Measurements from ENCODE around the gene PDE1C.

PDE1C gene

DNA sequence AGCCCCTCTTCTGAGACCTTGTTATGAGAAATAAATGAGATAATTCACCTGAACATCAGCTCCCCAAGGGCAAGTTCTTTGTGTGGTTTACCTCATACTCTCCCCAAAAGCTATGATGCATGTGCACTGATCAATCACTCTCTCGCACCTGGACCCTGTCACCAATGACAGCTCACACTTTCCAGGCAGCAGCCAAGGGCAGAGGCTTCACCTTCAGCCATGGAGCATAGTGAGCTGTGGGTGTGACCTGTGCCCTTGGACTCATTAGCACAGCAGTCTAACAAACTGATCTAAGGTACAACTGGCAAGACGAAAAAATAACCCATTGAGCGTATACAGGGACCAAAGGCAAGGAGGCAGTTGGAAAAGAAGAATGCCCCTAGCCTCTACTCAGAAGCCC, 17.0 kb downstream of the PDE1C start:
- no peak for TF ChIP-seq CTCF (conservative IDR thresholded peaks at IDR 0.05)
- H3K27ac ChIP-seq = no peak overlapping the region

DNA sequence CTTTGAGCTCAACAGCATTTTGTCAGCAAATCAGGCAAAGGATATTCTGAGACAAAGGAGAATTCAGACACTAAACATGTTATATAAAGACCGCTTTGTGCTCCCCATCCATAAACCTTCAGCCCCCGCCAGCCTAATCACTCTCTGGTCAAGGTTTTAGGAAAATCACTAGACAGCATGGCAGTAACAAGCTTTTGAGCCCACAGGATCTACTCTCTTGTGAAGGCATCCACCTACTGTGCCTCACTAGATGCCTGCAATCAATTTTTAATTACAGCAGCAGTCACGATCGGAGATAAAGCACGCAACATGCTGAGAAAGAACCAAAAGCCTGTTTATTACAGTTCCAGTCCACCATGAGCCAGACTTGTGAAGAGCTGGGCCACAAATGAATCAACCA, 19.1 kb downstream of the PDE1C start:
- no peak overlapping the region for H3K27ac ChIP-seq
- no peak for TF ChIP-seq CTCF (conservative IDR thresholded peaks at IDR 0.05)

DNA sequence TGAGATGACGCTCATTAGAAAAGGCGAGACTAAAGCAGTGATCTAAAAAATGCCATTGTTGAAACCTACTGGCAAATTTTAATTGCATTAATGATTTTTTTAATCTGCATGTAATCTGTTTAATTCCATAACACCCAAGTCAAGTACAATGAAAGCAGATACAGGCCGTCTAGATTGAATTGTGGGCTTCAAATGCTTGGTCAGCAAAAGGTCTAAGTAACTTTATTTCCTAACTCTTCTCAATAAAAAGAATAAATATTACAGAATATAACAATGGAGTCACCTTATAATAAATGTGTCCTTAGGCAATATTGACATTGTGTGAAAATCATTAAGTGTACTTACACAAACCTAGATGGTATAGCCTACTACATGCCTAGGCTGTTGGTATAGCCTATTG, 20.6 kb downstream of the PDE1C start:
- no peak overlapping the region for H3K27ac ChIP-seq
- TF ChIP-seq CTCF (conservative IDR thresholded peaks at IDR 0.05) = no peak

DNA sequence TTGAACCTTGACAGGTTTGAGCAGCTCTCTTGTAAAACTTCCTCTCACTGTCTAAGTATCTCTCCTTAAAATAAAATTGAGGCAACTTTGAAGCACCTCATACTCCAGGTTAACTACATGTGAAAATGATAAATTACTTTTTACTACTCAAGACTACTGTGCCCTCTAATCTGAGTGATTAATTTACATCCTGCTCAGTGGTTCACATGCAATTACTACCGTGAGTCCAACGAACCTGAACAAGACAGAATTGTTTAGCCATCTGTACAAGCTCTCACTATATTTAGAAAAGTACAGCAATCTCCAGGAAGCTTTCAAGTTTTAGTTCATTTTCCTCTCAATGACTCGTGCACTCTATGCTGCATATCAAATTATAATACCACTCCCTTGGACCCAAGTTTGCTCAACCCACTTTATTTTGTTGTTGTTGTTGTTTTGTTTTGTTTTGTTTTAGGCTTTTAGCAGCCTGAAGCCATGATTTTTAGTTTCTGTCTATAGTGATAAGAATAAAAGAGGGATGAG, 21.2 kb downstream of the PDE1C start:
- H3K27ac ChIP-seq = no peak overlapping the region
- TF ChIP-seq CTCF (conservative IDR thresholded peaks at IDR 0.05) = no peak

DNA sequence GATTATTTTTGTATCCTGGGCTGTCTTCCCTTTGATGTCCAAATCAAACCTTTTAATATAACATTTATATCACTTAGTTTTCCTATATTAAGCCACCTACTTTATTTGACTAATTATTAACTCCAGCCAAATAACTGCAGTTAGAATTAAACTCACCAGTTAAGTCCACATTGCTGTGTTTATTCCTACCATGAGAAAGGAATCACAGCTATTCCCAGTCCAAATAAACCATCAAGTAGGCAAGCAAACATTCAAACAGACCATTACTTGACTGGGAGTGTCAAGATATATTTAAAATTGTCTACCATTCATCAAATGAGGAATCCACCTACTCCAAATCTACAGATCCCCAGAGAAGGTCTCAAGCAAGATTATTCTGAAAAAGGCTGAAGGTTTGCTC, 22.4 kb downstream of the PDE1C start:
- no peak for TF ChIP-seq CTCF (conservative IDR thresholded peaks at IDR 0.05)
- H3K27ac ChIP-seq = no peak overlapping the region

- no peak overlapping the region for H3K27ac ChIP-seq
- TF ChIP-seq CTCF (conservative IDR thresholded peaks at IDR 0.05) = no peak
These were observed 23.1 kb downstream of the PDE1C start for GRCh38 chr7:32047075-32047474.

DNA sequence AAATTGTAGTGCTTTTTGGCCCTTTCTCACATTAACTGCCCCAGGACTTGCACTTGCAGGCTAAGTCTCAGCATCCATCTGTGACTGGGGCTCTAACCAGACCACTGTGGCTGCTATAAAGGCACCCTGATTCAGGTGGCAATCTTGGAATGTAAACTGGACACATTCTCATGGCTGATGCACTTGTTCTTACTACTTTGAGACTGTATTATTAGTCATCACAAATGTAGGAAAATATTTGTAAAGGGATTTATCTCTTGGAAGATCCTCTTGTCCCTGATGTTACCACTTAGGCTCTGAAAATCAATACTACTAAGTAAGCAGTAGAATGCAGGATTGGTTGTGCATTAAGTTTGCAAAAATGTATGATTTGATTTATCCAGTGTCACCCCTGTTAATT, 25.0 kb downstream of the PDE1C start:
- TF ChIP-seq CTCF (conservative IDR thresholded peaks at IDR 0.05) = no peak
- H3K27ac ChIP-seq = no peak overlapping the region

- TF ChIP-seq CTCF (conservative IDR thresholded peaks at IDR 0.05) = no peak
- no peak overlapping the region for H3K27ac ChIP-seq
These were observed 25.5 kb downstream of the PDE1C start for GRCh38 chr7:32044739-32045138.

Data from VCaP (cell line).